Measurements from ENCODE around the gene TENM4. TPM values are rescaled to one million over a fixed set of nuclear protein-coding genes. Genes with fewer than 3 reads are reported as not detected.

Gene TENM4
- total and polyA plus RNA-seq, 2 of the 8 experiments (the other 6 are each of a cell fraction or from before 2014, with no cell fraction given): 3.5 to 7.2 TPM

DNA sequence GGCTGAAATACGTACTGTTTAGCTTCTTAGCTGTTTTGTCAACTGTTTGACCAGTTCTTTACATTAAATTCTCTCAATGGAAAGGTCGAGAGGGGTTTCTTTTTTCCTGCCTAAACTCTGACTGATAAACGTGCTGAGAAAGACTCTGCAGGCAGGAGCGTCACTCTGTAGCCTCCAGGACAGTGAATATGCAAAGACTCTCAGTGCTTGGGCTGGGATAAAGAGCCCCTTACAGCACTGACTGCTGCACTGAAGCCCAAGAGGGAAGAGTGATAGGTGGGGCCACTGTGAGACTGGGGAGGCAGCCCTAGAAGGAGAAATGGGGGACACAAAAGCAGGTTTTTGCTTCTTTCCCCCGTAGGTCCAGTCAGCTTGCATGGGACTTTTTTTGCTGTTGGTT is 213.5 kb downstream of the TENM4 start:
- ChIA-PET POLR2A (ENCODE audit: partially characterized antibody) (no interaction called here), CTCF (ENCODE audit: partially characterized antibody) (interaction anchor here (0.6 to 2.1 kb wide), 13 partner anchors 8 to 266 kb away, joined by 3 to 8 read pairs (median 3); no protein-coding TSS in a partner anchor)
- Histone ChIP-seq H3K18ac (ENCODE audit: extremely low read depth, low read length) (no peak overlapping the region), H2BK120ac (replicated peaks; ENCODE audit: low read depth, low read length) (no peak overlapping the region), H4K8ac (ENCODE audit: extremely low read depth, insufficient read depth, low read length) (no peak overlapping the region), H3K23me2 (ENCODE audit: low read depth, low read length) (no peaks in the 10 kb centered on the region), H2BK20ac (ENCODE audit: low read length) (no peak overlapping the region), H3K79me1 (ENCODE audit: low read depth, low read length) (no peaks in the 10 kb centered on the region), H3K27ac (ENCODE audit: low read depth, low read length) (no peak overlapping the region), H4K20me1 (replicated peaks in 1 of 2; ENCODE audit: control insufficient read depth in 1 of 2, insufficient read depth in 2 of 2, low read length in 2 of 2) (no peaks in the 10 kb centered on the region), H3K9ac (replicated peaks in 1 of 4; ENCODE audit: extremely low read depth in 1 of 4, low read depth in 3 of 4, low read length in 3 of 4) (no peak overlapping the region), H3K23ac (ENCODE audit: insufficient read length) (no peak overlapping the region), H2AFZ (ENCODE audit: low read length) (no peak overlapping the region), H3K56ac (replicated peaks; ENCODE audit: insufficient read length, low read depth, low read length) (no peak overlapping the region), H3K14ac (ENCODE audit: insufficient read length) (no peak overlapping the region), H3K27me3 (replicated peaks in 1 of 4; ENCODE audit: control insufficient read depth in 3 of 4, extremely low read depth in 1 of 4, insufficient read depth in 3 of 4, low read length in 3 of 4) (peaks cover 0 to 1% (median 0%) of the 10 kb centered on the region in 4 experiments; a peak in 1 of 7 replicates), H3K4me3 (ENCODE audit: extremely low read depth in 1 of 4, insufficient read depth in 2 of 4, low read depth in 3 of 4, low read length in 4 of 4) (no peak overlapping the region), H3K36me3 (ENCODE audit: control insufficient read depth in 2 of 4, insufficient read depth in 4 of 4, low read length in 3 of 4) (no peaks in the 10 kb centered on the region), H3K4ac (replicated peaks; ENCODE audit: insufficient read length, low read depth, low read length) (no peak overlapping the region), H4K5ac (ENCODE audit: insufficient read length, low read depth, low read length) (no peak overlapping the region), H3K4me1 (replicated peaks in 1 of 4; ENCODE audit: control insufficient read depth in 3 of 4, insufficient read depth in 4 of 4, low read length in 3 of 4) (peaks cover 0 to 8% (median under 1%) of the 10 kb centered on the region in 4 experiments; a peak in 3 of 7 replicates), H3K9me3 (ENCODE audit: insufficient read depth in 2 of 2, low read depth in 1 of 2, low read length in 1 of 2) (no peaks in the 10 kb centered on the region), H2BK12ac (ENCODE audit: low read depth, low read length) (no peak overlapping the region), H2BK15ac (ENCODE audit: low read length) (no peak overlapping the region), H2AK5ac (ENCODE audit: low read depth, low read length) (no peak overlapping the region), H3K4me2 (ENCODE audit: insufficient read depth in 1 of 2, low read depth in 2 of 2, low read length in 2 of 2) (no peak overlapping the region), H2BK5ac (ENCODE audit: low read depth, low read length) (no peak overlapping the region), H4K91ac (replicated peaks; ENCODE audit: insufficient read length, low read length) (no peak overlapping the region), H3K79me2 (ENCODE audit: control insufficient read depth in 1 of 2, insufficient read depth in 2 of 2, low read length in 2 of 2) (no peaks in the 10 kb centered on the region)
- TF ChIP-seq TCF12 (IDR thresholded peaks at IDR 0.05; ENCODE audit: low read depth, low read length) (no peak), HDAC2 (IDR thresholded peaks at IDR 0.05; ENCODE audit: borderline replicate concordance in 1 of 2, low read depth in 2 of 2, low read length in 2 of 2) (no peak), ASH2L (IDR thresholded peaks at IDR 0.05; ENCODE audit: low read length) (no peak), RBBP5 (IDR thresholded peaks at IDR 0.05; ENCODE audit: borderline replicate concordance, low read depth, low read length) (no peak), E2F6 (IDR thresholded peaks at IDR 0.05) (no peak), TBP (IDR thresholded peaks at IDR 0.05; ENCODE audit: low read depth, low read length) (no peak)
- TF ChIP-seq, protein P1, sequence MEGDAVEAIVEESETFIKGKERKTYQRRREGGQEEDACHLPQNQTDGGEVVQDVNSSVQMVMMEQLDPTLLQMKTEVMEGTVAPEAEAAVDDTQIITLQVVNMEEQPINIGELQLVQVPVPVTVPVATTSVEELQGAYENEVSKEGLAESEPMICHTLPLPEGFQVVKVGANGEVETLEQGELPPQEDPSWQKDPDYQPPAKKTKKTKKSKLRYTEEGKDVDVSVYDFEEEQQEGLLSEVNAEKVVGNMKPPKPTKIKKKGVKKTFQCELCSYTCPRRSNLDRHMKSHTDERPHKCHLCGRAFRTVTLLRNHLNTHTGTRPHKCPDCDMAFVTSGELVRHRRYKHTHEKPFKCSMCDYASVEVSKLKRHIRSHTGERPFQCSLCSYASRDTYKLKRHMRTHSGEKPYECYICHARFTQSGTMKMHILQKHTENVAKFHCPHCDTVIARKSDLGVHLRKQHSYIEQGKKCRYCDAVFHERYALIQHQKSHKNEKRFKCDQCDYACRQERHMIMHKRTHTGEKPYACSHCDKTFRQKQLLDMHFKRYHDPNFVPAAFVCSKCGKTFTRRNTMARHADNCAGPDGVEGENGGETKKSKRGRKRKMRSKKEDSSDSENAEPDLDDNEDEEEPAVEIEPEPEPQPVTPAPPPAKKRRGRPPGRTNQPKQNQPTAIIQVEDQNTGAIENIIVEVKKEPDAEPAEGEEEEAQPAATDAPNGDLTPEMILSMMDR (IDR thresholded peaks at IDR 0.05; ENCODE audit: control extremely low read depth in 1 of 3, insufficient read depth in 1 of 3, low read depth in 1 of 3, low read length in 3 of 3): no peak
- no peak for FAIRE-seq
- DNase-seq (ENCODE audit: low read depth in 1 of 2, low spot score in 2 of 2): no peak
- WGBS, 2 experiments (ENCODE audit: extremely low coverage in 1 of 2, insufficient coverage in 1 of 2, insufficient read length in 1 of 2, insufficient replicate concordance in 2 of 2, low coverage in 1 of 2, low lambda C conversion rate in 2 of 2, missing lambda C conversion rate in 1 of 2): 59% methylated on average over 5 of the region's 5 CpGs; no CpG with 5 or more reads in 1 of the 2 experiments
